Liver (tissue), 9 donors: Measurements from ENCODE around the gene CDK1. TPM values are rescaled to one million over a fixed set of nuclear protein-coding genes. Genes with fewer than 3 reads are reported as not detected.

Source experiments
- DNase-seq: peaks from one replicate; pipeline ENCODE4 v3.0.0-alpha.2; 2017; ENCODE audit warnings: low spot score
- H3K27ac ChIP-seq, 2 donors: one replicate each; pipeline ENCODE4 v1.7.0; 2013; ENCODE audit warnings: inconsistent platforms in 2 of 2, low read length in 2 of 2, control low read depth in 1 of 2, low read depth in 1 of 2, mild to moderate bottlenecking in 1 of 2
- H3K27me3 ChIP-seq, 4 donors: one replicate each; pipeline versions ENCODE4 v1.6.1 to v1.7.0; 2013; ENCODE audit warnings: low read length in 3 of 4, inconsistent platforms in 1 of 4, mild to moderate bottlenecking in 1 of 4, moderate library complexity in 1 of 4; ENCODE audit not compliant: control insufficient read depth in 4 of 4, insufficient read depth in 4 of 4
- H3K36me3 ChIP-seq, 4 donors: one replicate each; pipeline versions ENCODE4 v1.6.1 to v1.7.0; 2013; ENCODE audit warnings: low read length in 3 of 4, mild to moderate bottlenecking in 3 of 4, low read depth in 1 of 4, moderate library complexity in 1 of 4; ENCODE audit not compliant: control insufficient read depth in 4 of 4, insufficient read depth in 3 of 4
- H3K4me1 ChIP-seq, 4 donors: one replicate each; pipeline versions ENCODE4 v1.6.1 to v1.7.0; 2013; ENCODE audit warnings: low read length in 3 of 4, mild to moderate bottlenecking in 3 of 4, moderate library complexity in 1 of 4; ENCODE audit not compliant: control insufficient read depth in 4 of 4, insufficient read depth in 4 of 4
- H3K4me3 ChIP-seq, 3 donors: one replicate each; pipeline versions ENCODE4 v1.6.1 to v1.7.0; 2013; ENCODE audit warnings: low read length in 3 of 3, control low read depth in 1 of 3, low read depth in 1 of 3, mild to moderate bottlenecking in 1 of 3
- H3K9ac ChIP-seq, 2 donors: one replicate each; pipeline ENCODE4 v1.7.0; 2013; ENCODE audit warnings: low read length in 2 of 2, mild to moderate bottlenecking in 2 of 2, moderate library complexity in 2 of 2, control low read depth in 1 of 2, low read depth in 1 of 2
- H3K9me3 ChIP-seq, 4 donors: one replicate each; pipeline versions ENCODE4 v1.6.1 to v1.7.0; 2013; ENCODE audit warnings: low read length in 3 of 4; ENCODE audit not compliant: control insufficient read depth in 4 of 4
- ATF3 ChIP-seq: IDR thresholded peaks from 2 replicates; pipeline ENCODE4 v1.6.1; 2016; ENCODE audit warnings: antibody characterized with exemption
- CTCF ChIP-seq: fragments of 150-350 bp; IDR thresholded peaks from 2 replicates; pipeline ENCODE4 v1.5.1; 2017; ENCODE audit warnings: improper control_type of control experiment, low read depth, low read length; ENCODE audit not compliant: missing input control
- EGR1 ChIP-seq, 2 donors: IDR thresholded peaks; 2 replicates each; pipeline ENCODE4 v1.6.1; 2016 to 2018; ENCODE audit warnings: antibody characterized with exemption in 2 of 2, low read depth in 2 of 2
- FOXA1 ChIP-seq: IDR thresholded peaks from 2 replicates; pipeline ENCODE4 v1.6.1; 2016; ENCODE audit warnings: antibody characterized with exemption
- FOXA2 ChIP-seq: IDR thresholded peaks from 2 replicates; pipeline ENCODE4 v1.6.1; 2016; ENCODE audit warnings: antibody characterized with exemption
- GABPA ChIP-seq, 2 donors: IDR thresholded peaks in 1 of 2; conservative IDR thresholded peaks in 1 of 2; 2 replicates each; pipeline ENCODE4 v1.6.1; 2016; ENCODE audit warnings: antibody characterized with exemption in 2 of 2, mild to moderate bottlenecking in 1 of 2, moderate library complexity in 1 of 2
- HNF4A ChIP-seq, 2 donors: conservative IDR thresholded peaks; 2 replicates each; pipeline ENCODE4 v1.6.1; 2016; ENCODE audit warnings: antibody characterized with exemption in 2 of 2, mild to moderate bottlenecking in 2 of 2
- HNF4G ChIP-seq: IDR thresholded peaks from 2 replicates; pipeline ENCODE4 v1.6.1; 2016; ENCODE audit warnings: antibody characterized with exemption
- JUND ChIP-seq, 2 donors: IDR thresholded peaks; 2 replicates each; pipeline ENCODE4 v1.6.1; 2016; ENCODE audit warnings: antibody characterized with exemption in 2 of 2
- MAX ChIP-seq: IDR thresholded peaks from 2 replicates; pipeline ENCODE4 v1.6.1; 2016; ENCODE audit warnings: antibody characterized with exemption
- NR2F2 ChIP-seq: IDR thresholded peaks from 2 replicates; pipeline ENCODE4 v1.6.1; 2016; ENCODE audit warnings: antibody characterized with exemption
- RAD21 ChIP-seq, 2 donors: IDR thresholded peaks; 2 replicates each; pipeline ENCODE4 v1.6.1; 2016; ENCODE audit warnings: antibody characterized with exemption in 2 of 2, mild to moderate bottlenecking in 2 of 2
- SP1 ChIP-seq: IDR thresholded peaks from 2 replicates; pipeline ENCODE4 v1.6.1; 2018; ENCODE audit warnings: antibody characterized with exemption, mild to moderate bottlenecking
- TAF1 ChIP-seq: conservative IDR thresholded peaks from 2 replicates; pipeline ENCODE4 v1.6.1; 2016; ENCODE audit warnings: antibody characterized with exemption, mild to moderate bottlenecking
- YY1 ChIP-seq: IDR thresholded peaks from 2 replicates; pipeline ENCODE4 v1.6.1; 2016; ENCODE audit warnings: antibody characterized with exemption, mild to moderate bottlenecking
- ZBTB33 ChIP-seq: IDR thresholded peaks from 2 replicates; pipeline ENCODE4 v1.6.1; 2016; ENCODE audit warnings: antibody characterized with exemption
- WGBS: extraction: QIAGEN DNeasy Blood & Tissue Kit; methylation state at CpG from one replicate; pipeline ENCODE4 v1.1.7; 2013; 5-methylcytosine and 5-hydroxymethylcytosine counted together
- polyA plus RNA-seq, 2 donors: library from polyadenylated mRNA; stranded (reverse) in 1 of 2; unstranded in 1 of 2; fragments of 200-250 nt in 1 of 2; fragments of >200 nt in 1 of 2; fragmentation: Nextera tagmentation in 1 of 2; extraction: Ambion mirVana in 1 of 2; gene quantifications; one replicate each; pipeline versions ENCODE4 v1.2.1 to v1.2.3, GENCODE V29; 2013 to 2015
- total RNA-seq, 2 donors: library from RNA; depleted of rRNA; stranded (reverse); fragments of >200 nt; gene quantifications; one replicate each; pipeline ENCODE4 v1.2.3, GENCODE V29; 2014
- donor health status: healthy.
- donor health status: healthy.
- donor health status: healthy.
- donor health status: healthy.
- donor health status: healthy.

Gene CDK1
- total and polyA plus RNA-seq, 4 donors = 0.08 to 73.5 (median 2.6) TPM

GRCh38 chr10:60803433-60803832 is 25.2 kb downstream of the CDK1 start:
- TF ChIP-seq HNF4G (no peak), TAF1 (no peak), MAX (no peak), EGR1 (IDR thresholded peaks at IDR 0.05; ENCODE audit: low read depth in 2 of 2) (no peak), NR2F2 (no peak), SP1 (no peak), FOXA1 (no peak), RAD21 (IDR thresholded peaks at IDR 0.05) (no peak)
- DNase-seq = no peak
- Histone ChIP-seq H3K27me3 (no peaks in the 10 kb centered on the region), H3K27ac (no peak overlapping the region), H3K9ac (no peak overlapping the region), H3K9me3 (no peaks in the 10 kb centered on the region), H3K36me3 (no peaks in the 10 kb centered on the region), H3K4me3 (no peak overlapping the region), H3K4me1 (peaks cover 0 to 3% (median under 1%) of the 10 kb centered on the region in 4 donors)
- WGBS = 88% methylated on average over 5 of the region's 5 CpGs

GRCh38 chr10:60803865-60804264 is 25.6 kb downstream of the CDK1 start:
- H3K27ac ChIP-seq = no peak overlapping the region
- no peak overlapping the region for H3K4me3 ChIP-seq
- H3K9me3 ChIP-seq = no peaks in the 10 kb centered on the region
- H3K27me3 ChIP-seq = no peaks in the 10 kb centered on the region
- TF ChIP-seq JUND (IDR thresholded peaks at IDR 0.05) (no peak), FOXA1 (no peak), TAF1 (no peak), CTCF (no peak), YY1 (no peak), SP1 (no peak), HNF4G (no peak), ATF3 (no peak), RAD21 (IDR thresholded peaks at IDR 0.05) (no peak), FOXA2 (no peak), EGR1 (IDR thresholded peaks at IDR 0.05; ENCODE audit: low read depth in 2 of 2) (no peak), HNF4A (conservative IDR thresholded peaks at IDR 0.05) (no peak), ZBTB33 (no peak), NR2F2 (no peak), GABPA (IDR thresholded peaks at IDR 0.05 in 1 of 2, conservative IDR thresholded peaks at IDR 0.05 in 1 of 2) (no peak)
- H3K4me1 ChIP-seq = peaks cover 0 to 3% (median under 1%) of the 10 kb centered on the region in 4 donors
- no peak for DNase-seq
- 95% methylated on average over 1 of the region's 1 CpG for WGBS
- no peaks in the 10 kb centered on the region for H3K36me3 ChIP-seq
- H3K9ac ChIP-seq = no peak overlapping the region

- no peak overlapping the region for H3K9ac ChIP-seq
- H3K27ac ChIP-seq = no peak overlapping the region
- DNase-seq = no peak
- H3K9me3 ChIP-seq = no peaks in the 10 kb centered on the region
- no peaks in the 10 kb centered on the region for H3K36me3 ChIP-seq
- no peak for TF ChIP-seq FOXA2
- TF ChIP-seq TAF1 = no peak
- TF ChIP-seq EGR1 (IDR thresholded peaks at IDR 0.05; ENCODE audit: low read depth in 2 of 2) = no peak
- no peak for TF ChIP-seq ZBTB33
- TF ChIP-seq HNF4A (conservative IDR thresholded peaks at IDR 0.05) = no peak
- TF ChIP-seq NR2F2 = no peak
- H3K4me3 ChIP-seq = no peak overlapping the region
- no peaks in the 10 kb centered on the region for H3K27me3 ChIP-seq
- WGBS = 83% methylated on average over 4 of the region's 4 CpGs
- no peaks in the 10 kb centered on the region for H3K4me1 ChIP-seq
These were observed 28.6 kb downstream of the CDK1 start for GRCh38 chr10:60806921-60807320.
